PC-3 (cell line): ENCODE measurements around the gene APOD. TPM values are rescaled to one million over a fixed set of nuclear protein-coding genes. Genes with fewer than 3 reads are reported as not detected.
"Not testable (repeated sequence)": the region's sequence is repeated elsewhere in the genome, so short reads cannot be mapped to it uniquely, and the experiment has no call there.

ENCODE experiments used
- ATAC-seq: fragments of 200-7000 bp; cut with Tn5 transposase; 2 replicates; pipeline ENCODE4 v1.9.1; 2020; ENCODE audit warnings: mild to moderate bottlenecking, moderate library complexity
- BruUV-seq: library from RNA; stranded (reverse); fragments of 400-500 nt; replicated peaks from 2 replicates; lab custom pipeline; 2021; lab: Mats Ljungman, UMichigan
- CTCF ChIA-PET: fragments of 300-600 bp; sonication (Branson Sonifier 250); formaldehyde crosslinking; loops from one replicate; lab custom pipeline; 2022; ENCODE audit warnings: antibody characterized with exemption; lab: Charles Lee
- POLR2A ChIA-PET: fragments of 300-600 bp; sonication (Branson Sonifier 250); formaldehyde crosslinking; loops from one replicate; lab custom pipeline; 2022; ENCODE audit warnings: antibody characterized with exemption; ENCODE audit not compliant: unreplicated experiment; lab: Charles Lee
- DNase-seq: peaks from one replicate; pipeline ENCODE4 v3.0.0-alpha.2; 2015
- H2AFZ ChIP-seq: fragments of 300-600 bp; sonication (generic); 2 replicates; pipeline ENCODE4 v1.6.0; 2016; ENCODE audit warnings: antibody characterized with exemption, low read length
- H3F3A ChIP-seq: fragments of 300-600 bp; sonication (generic); one replicate; pipeline ENCODE4 v1.6.0; 2017; ENCODE audit warnings: antibody characterized with exemption, low read length, control low read depth, mild to moderate bottlenecking; ENCODE audit not compliant: unreplicated experiment
- H3K27ac ChIP-seq: fragments of 300-600 bp; sonication (generic); 2 replicates; pipeline ENCODE4 v1.5.1; 2016; ENCODE audit warnings: mild to moderate bottlenecking, low read length
- H3K27me3 ChIP-seq: fragments of 300-600 bp; sonication (generic); 2 replicates; pipeline ENCODE4 v1.6.1; 2016; ENCODE audit warnings: low read length, mixed read lengths
- H3K36me3 ChIP-seq: fragments of 300-600 bp; sonication (generic); 2 replicates; pipeline ENCODE4 v1.6.1; 2016; ENCODE audit warnings: low read depth, mixed run types, low read length, mixed read lengths
- H3K4me1 ChIP-seq: fragments of 300-600 bp; sonication (generic); 2 replicates; pipeline ENCODE4 v1.5.1; 2016; ENCODE audit warnings: low read length; ENCODE audit not compliant: insufficient read depth
- H3K4me2 ChIP-seq: fragments of 300-600 bp; sonication (generic); 2 replicates; pipeline ENCODE4 v1.6.0; 2016; ENCODE audit warnings: low read length
- H3K4me3 ChIP-seq: fragments of 300-600 bp; sonication (generic); 2 replicates; pipeline ENCODE4 v1.5.1; 2016; ENCODE audit warnings: mild to moderate bottlenecking, low read length, mixed read lengths
- H3K79me2 ChIP-seq: fragments of 300-600 bp; sonication (generic); 2 replicates; pipeline ENCODE4 v1.6.1; 2017; ENCODE audit warnings: low read length, mixed read lengths
- H3K9ac ChIP-seq: fragments of 300-600 bp; sonication (generic); 2 replicates; pipeline ENCODE4 v1.6.0; 2016; ENCODE audit warnings: mild to moderate bottlenecking, low read length
- H3K9me2 ChIP-seq: fragments of 300-600 bp; sonication (generic); replicated peaks from 2 replicates; pipeline ENCODE4 v1.6.1; 2016; ENCODE audit warnings: mixed run types, low read length, mixed read lengths
- H3K9me3 ChIP-seq: fragments of 300-600 bp; sonication (generic); 2 replicates; pipeline ENCODE4 v1.6.1; 2016; ENCODE audit warnings: low read length, mixed read lengths
- H4K20me1 ChIP-seq: fragments of 300-600 bp; sonication (generic); 2 replicates; pipeline ENCODE4 v1.6.1; 2016; ENCODE audit warnings: low read length, mixed read lengths
- intact Hi-C: fragments of 100-400 bp; cut with micrococcal nuclease; formaldehyde crosslinking; loops from 2 replicates; pipeline ENCODE4 v1.9.0; 2023
- total RNA-seq: library from RNA; depleted of rRNA; stranded (reverse); fragments of >200 nt; gene quantifications from 2 replicates; pipeline ENCODE4 v1.2.3, GENCODE V29; 2014

Gene APOD
- total RNA-seq, 1 experiment from 2014 or later: not detected

DNA sequence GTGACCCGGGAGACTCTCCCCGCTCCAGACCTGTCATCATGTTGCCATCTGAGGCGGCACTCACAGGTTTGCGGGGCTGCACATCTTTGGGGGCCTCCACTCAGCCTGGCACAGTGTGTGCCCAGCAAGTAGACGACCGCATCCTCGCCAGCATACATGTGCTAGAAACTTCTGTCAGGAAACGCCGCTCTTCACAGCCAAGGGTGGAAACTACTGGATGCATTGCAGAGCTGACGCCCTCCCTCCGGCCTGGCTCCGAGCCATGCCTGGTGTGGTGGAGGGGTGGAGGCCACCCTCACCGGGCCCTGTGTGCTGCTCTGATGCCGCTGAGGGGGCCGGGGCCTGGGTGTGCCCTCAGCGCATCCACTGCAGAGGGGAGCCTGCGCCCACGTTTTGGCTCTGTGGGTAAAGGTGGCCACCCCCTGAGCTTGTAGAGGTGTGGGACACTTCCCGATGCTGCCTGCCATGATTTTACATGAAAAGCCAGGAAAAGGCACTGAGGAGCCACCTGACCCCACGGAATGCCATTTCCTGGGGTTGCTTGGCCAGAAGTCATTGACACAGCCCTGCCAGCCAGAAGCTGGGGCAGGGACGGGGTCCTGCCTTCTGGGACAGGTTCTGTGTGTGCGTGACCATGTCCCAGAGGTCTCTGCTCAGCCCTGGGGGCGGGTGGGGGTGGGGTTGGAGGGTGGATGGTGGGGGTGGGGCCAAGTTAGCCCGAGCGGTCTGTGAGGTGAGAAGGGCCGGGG, 39.7 kb upstream of the APOD start:
- H2AFZ ChIP-seq, H3K9me3 ChIP-seq, POLR2A ChIA-PET, H3K4me2 ChIP-seq, H3F3A ChIP-seq, H3K27ac ChIP-seq, H3K27me3 ChIP-seq, H3K4me1 ChIP-seq, BruUV-seq, intact Hi-C loops, H3K9ac ChIP-seq, H4K20me1 ChIP-seq, DNase-seq, H3K9me2 ChIP-seq, CTCF ChIA-PET, ATAC-seq, H3K79me2 ChIP-seq, H3K36me3 ChIP-seq, H3K4me3 ChIP-seq: not testable (repeated sequence)

DNA sequence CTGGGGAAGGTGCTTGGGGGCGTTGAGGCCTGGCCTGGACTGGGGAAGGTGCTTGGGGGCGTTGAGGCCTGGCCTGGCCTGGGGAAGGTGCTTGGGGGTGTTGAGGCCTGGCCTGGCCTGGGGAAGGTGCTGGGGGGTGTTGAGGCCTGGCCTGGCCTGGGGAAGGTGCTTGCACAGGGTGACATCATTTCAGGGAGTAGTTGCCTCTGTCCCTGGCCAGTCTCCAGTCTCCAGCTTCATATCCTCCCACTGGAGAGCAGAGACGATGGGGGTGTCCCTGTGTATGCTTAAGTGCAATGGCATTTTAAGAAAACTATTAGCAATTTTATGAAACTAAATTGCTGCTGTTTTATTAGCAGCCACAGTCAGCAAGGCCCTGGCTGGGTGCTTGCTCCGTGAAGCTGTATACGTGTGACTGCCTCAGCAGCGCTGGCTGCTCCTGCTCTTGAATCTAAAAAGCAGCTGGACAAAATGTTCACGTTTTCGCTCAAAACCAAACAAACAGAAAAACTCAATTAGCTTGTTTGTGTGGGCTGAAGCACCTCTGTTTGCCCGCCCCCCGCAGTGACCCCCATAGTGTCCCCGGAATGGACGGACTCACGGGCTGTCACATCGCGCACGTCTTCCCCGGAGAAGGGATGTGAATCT, 38.9 kb upstream of the APOD start:
- H3F3A ChIP-seq, H3K4me1 ChIP-seq, H4K20me1 ChIP-seq, DNase-seq, CTCF ChIA-PET, H3K36me3 ChIP-seq, H3K27me3 ChIP-seq, H3K4me2 ChIP-seq, H2AFZ ChIP-seq, H3K79me2 ChIP-seq, H3K9me3 ChIP-seq, BruUV-seq, intact Hi-C loops, H3K27ac ChIP-seq, ATAC-seq, H3K9ac ChIP-seq, H3K9me2 ChIP-seq, POLR2A ChIA-PET, H3K4me3 ChIP-seq: not testable (repeated sequence)

DNA sequence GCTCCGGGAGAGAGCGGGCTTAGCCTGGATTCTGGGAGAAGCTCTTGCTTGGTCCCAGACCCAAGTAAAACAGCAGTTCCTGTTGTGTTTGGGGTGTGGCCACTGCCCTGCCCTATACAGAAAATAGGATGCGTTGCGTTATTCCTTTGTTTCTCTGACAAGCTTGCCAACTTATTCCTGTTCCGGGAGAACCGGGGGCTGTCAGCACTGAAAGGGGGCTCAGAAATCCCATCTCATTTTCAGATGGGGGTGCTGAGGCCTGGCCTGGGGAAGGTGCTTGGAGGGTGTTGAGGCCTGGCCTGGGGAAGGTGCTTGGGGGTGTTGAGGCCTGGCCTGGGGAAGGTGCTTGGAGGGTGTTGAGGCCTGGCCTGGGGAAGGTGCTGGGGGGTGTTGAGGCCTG, 38.3 kb upstream of the APOD start:
- ATAC-seq, H3K9ac ChIP-seq, H3F3A ChIP-seq, H3K4me2 ChIP-seq, H3K36me3 ChIP-seq, H3K27ac ChIP-seq, POLR2A ChIA-PET, H3K9me2 ChIP-seq, H3K4me3 ChIP-seq, H3K27me3 ChIP-seq, intact Hi-C loops, H2AFZ ChIP-seq, H3K9me3 ChIP-seq, DNase-seq, H3K79me2 ChIP-seq, CTCF ChIA-PET, H3K4me1 ChIP-seq, H4K20me1 ChIP-seq, BruUV-seq: not testable (repeated sequence)

DNA sequence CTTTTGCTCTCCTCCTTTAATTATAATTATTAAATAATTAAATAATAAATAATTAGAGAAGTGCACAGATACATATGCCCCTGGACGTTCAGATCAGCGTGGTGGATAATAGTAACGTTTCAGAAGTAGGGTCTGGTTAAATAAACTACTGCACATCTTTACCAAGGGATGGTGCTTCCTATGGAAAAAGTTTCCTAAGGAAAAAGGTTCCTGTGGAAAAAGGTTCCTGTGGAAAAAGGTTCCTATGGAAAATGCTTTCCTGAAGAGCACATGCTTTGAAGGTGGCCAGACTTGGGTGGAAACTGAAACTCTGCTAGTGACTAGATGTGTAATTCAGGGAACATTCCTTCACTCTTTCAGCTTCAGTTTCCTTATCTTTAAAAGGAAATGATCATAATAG, 37.4 kb upstream of the APOD start:
- BruUV-seq, CTCF ChIA-PET, H3F3A ChIP-seq, H3K79me2 ChIP-seq, H3K4me1 ChIP-seq, H2AFZ ChIP-seq, DNase-seq, H3K9me2 ChIP-seq, H3K27ac ChIP-seq, H3K36me3 ChIP-seq, H3K9me3 ChIP-seq, H3K9ac ChIP-seq, H3K4me2 ChIP-seq, H4K20me1 ChIP-seq, H3K4me3 ChIP-seq, H3K27me3 ChIP-seq, intact Hi-C loops, ATAC-seq, POLR2A ChIA-PET: not testable (repeated sequence)

DNA sequence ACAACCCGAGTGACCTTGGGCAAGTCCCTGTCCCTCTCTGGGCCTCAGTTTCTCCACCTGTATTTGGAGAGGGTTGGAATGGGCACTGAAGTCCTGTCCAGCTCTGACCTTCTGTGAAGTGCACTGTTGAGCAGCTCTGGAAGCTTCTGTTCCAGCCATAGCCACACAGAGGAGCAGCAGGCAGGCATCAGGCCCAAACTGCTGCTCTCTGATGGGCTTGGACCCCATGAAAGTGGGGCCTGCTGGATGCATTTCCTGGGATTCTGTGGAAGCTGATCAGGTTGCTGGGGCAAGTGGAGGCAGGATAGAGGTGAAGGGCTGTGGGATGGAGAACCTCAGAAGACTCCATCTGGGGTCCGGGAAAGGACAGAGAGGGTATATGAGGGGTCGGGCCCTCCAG, 36.7 kb upstream of the APOD start:
- H2AFZ ChIP-seq, H3K27ac ChIP-seq, H3K9ac ChIP-seq, DNase-seq, BruUV-seq, H4K20me1 ChIP-seq, intact Hi-C loops, POLR2A ChIA-PET, H3K36me3 ChIP-seq, H3K79me2 ChIP-seq, H3K4me3 ChIP-seq, ATAC-seq, H3K9me2 ChIP-seq, H3K4me1 ChIP-seq, H3F3A ChIP-seq, CTCF ChIA-PET, H3K9me3 ChIP-seq, H3K27me3 ChIP-seq, H3K4me2 ChIP-seq: not testable (repeated sequence)

DNA sequence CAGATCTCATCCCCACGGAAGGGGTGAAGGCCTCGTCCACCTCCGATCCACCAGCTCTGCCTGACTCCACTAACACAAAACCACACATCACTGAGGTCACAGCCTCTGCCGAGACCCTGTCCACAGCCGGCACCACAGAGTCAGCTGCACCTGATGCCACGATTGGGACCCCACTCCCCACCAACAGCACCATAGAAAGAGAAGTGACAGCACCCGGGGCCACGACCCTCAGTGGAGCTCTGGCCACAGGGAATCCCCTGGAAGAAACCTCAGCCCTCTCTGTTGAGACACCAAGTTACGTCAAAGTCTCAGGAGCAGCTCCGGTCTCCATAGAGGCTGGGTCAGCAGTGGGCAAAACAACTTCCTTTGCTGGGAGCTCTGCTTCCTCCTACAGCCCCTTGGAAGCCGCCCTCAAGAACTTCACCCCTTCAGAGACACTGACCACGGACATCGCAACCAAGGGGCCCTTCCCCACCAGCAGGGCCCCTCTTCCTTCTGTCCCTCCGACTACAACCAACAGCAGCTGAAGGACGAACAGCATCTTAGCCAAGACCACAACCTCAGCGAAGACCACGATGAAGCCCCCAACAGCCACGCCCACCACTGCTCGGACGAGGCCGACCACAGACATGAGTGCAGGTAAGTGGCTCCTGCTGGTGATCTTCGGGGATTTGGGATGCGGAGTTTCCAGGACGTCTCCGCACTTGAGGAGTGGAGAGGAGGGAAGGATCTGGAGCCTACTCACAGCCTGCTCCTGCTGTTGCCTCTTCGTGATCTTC, 36.0 kb upstream of the APOD start:
- DNase-seq, POLR2A ChIA-PET, H3K4me2 ChIP-seq, H3K9ac ChIP-seq, H4K20me1 ChIP-seq, H3K36me3 ChIP-seq, H3K4me1 ChIP-seq, H3K9me3 ChIP-seq, CTCF ChIA-PET, H3F3A ChIP-seq, H2AFZ ChIP-seq, BruUV-seq, H3K9me2 ChIP-seq, H3K27ac ChIP-seq, intact Hi-C loops, H3K4me3 ChIP-seq, ATAC-seq, H3K79me2 ChIP-seq, H3K27me3 ChIP-seq: not testable (repeated sequence)
